LHCN-M2 (cell line): ENCODE results near the gene S100A7A. TPM values are rescaled to one million over a fixed set of nuclear protein-coding genes. Genes with fewer than 3 reads are reported as not detected.

Experiments used
- DNase-seq: peaks from one replicate; pipeline ENCODE4 v3.0.0-alpha.2; 2012; ENCODE audit warnings: low read depth
- polyA plus RNA-seq: library from polyadenylated mRNA; unstranded; fragments of >200 nt; gene quantifications from one replicate; pipeline ENCODE4 v1.2.1, GENCODE V29; 2012; ENCODE audit warnings: missing spikeins
- total RNA-seq: library from RNA; depleted of rRNA; stranded (reverse); fragments of >200 nt; gene quantifications from 2 replicates; pipeline ENCODE4 v1.2.3, GENCODE V29; 2014; rRNA removed

Gene S100A7A
- not detected in 2 replicates for total RNA-seq
- polyA plus RNA-seq: not detected

DNA sequence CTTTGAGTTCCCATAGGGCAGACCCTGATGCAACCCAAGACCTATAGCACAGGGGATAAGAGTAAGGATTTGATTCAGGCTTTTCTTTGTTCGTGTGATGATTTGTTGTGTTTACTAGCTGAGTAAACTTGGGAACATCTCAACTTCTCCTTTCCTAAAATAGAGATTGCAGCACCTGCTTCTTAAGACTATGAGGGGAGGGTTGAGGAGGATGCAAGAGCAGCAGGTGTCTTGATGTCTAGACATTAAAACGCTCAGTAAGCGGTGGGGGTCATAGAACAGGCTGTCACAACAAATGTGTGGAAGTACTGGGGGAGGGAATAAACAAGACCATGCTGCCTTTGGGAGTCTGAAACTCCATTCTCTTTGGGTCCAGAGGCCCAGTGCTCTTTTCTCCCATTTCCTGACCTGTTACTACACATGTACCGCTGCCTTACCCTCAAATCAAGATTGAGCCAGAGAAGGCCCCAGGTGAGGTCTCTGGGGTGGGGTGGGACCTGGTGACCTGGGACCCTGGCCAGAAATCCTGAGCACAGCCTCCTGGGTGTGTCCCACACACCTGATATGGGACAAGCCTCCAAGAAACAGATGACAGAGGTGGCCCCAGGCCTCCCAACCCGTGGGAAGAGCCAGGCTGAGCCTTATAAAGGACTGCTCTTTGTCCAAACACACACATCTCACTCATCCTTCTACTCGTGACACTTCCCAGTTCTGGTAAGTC, at the start of gene S100A7A:
TSS of gene S100A7A (plus strand) at position 671 of the 721 bp plus-strand sequence. CDS start 1,563 bp downstream, outside the sequence.
- no peak for DNase-seq

DNA sequence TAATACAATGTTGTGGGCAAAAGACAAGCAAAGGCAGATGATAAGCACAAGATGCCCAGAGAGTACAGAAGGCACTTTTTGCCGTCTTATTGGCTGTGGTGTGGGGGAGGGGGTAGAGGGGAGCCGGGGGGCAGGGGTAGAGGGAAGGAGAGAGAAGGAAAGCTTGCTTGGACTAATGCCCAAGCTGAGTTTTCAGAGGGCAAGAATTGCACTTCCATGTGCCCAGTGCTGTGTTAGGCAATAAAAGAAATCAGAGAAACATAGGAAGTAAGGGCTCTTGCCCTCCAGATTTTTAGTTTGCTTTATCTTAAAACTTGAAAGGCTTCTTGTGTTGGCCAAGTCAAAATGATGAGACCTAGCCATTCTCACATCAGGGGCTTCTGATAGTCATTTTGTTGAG, 49.2 kb upstream of the S100A7A start:
- no peak for DNase-seq

DNA sequence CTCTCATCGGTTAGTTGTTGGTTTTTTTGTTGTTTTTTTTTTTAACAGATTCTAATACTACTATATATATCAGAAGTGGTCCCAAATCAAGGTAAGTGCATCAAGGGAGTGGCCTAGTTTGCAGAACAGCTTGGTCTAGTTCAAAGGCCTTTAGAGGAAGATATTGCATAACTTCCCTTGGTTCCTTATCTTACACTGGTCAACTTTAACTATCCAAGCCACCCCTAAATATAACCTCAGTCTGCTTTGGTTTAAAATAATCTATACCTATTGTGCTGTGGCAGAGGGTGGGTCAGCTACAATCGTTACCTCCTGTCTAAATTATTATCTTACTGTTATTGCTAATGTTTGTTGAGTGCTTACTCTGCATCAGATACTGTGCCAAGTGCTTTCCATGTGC, 47.8 kb upstream of the S100A7A start:
- no peak for DNase-seq

DNA sequence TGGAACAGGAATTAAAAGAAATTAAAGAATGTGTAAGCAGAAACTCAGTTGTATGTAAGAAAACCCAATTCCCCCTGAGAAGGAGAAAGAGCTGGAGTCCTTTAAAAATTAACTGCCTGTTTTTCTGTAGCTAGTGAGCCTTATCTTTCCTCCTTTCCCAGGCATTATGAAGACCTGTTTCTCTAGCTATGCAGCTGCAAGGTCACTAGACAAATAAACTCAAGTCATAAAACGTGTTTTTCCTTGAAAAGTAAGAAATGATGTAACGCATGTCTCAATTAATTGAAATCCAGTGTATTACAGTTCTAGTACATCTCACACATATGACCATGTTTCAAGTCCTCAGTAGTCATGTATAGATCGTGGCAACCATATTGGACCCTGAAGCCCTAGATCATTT, 46.2 kb upstream of the S100A7A start:
- no peak for DNase-seq

DNA sequence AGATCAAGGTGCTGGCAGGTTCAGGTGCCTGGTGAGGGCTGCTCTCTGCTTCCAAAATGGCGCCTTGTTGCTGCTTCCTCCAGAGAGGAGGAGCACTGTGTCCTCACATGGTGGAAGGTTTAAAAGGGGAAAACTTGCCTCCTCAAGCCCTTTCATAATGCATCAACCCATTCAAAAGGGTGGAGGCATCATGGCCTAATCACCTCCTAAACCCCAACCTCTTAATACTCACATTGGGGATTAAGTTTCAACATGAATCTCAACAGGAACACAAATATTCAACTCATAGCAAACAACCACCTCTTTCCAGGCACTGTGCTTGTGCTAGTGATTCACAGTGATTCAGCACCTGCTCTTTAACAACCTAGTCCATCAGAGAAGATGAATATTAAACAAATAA, 45.1 kb upstream of the S100A7A start:
- DNase-seq: no peak

DNA sequence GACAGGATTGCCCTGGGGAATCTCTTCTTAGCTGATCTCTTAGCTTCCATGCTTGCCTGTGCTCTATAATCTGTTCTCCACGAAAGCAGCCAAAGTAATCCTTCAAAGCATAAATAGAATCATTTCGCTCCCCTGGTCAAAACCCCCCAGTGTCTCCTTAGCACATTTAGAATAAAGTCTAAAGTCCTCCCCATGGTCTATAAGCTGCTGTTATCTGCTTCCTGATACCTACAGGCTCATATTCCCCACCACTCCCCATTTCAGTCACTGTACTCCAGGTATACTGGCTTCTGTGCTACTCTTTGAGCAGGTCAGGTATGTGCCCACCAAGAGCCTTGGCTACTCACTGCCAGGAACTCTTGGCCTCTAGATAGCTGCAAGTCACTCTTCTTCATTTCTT, 43.7 kb upstream of the S100A7A start:
- no peak for DNase-seq

DNA sequence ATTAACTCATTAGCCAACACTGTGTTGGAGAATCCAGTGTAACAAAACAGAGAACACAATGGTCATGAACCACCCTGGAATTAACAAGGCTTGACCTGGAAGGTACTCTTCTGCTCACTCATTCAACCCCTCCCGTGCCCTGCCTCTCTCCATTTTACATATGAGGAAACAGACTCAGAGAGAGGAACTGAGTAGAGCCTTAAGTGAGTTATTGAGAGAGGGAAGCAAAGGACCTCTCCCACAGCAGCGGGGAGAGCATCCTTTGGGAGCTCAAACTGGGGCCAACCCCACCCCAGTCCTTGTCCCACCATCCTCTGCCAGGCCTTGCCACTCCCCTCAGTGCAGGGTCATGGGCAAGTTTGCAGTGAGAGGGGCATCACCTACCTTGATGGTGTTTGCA, 42.2 kb upstream of the S100A7A start:
- no peak for DNase-seq

DNA sequence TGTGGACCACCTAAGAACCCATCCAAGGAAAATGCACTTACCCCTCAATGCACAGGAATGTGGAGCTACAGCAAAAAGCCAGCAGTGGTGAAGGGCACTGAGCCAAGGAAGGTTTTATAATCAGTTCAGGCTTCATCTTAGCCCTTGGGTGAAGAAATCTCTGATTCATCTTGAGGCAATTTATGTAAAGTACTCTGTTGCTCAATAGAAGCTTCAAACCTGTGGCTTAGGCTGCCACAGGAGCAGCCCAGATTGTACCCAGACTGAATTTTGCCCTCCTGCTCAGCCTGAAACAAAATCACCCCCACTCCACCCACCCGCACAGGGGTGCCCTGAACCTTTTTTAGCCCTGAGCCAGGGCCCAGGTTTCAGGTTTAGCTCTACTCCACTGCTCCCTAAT, 40.8 kb upstream of the S100A7A start, which contains the start of gene S100A12:
TSS of gene S100A12 (minus strand) at position 111 of the 400 bp plus-strand sequence. CDS start 1,029 bp downstream, outside the sequence.
- peak; percentile 57 for DNase-seq

DNA sequence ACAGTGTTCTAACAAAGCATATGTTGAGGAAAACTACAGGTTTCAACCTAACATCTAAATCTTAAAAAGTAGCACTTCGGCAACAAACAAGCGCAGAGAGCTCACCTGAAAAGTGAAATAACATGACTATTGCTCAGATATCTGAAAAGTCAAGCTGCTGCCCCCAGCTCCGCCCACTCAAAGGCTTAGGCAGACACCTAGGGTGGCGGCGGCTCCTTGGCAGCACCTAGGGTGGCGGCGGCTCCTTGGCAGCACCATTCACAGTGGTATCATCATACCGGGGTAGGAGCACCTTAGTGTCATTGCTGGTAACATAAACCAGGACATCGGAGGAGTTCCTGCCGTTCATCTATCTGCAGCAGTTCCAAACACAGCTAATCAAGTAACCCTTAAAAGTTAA, 36.7 kb upstream of the S100A7A start:
- DNase-seq: no peak

DNA sequence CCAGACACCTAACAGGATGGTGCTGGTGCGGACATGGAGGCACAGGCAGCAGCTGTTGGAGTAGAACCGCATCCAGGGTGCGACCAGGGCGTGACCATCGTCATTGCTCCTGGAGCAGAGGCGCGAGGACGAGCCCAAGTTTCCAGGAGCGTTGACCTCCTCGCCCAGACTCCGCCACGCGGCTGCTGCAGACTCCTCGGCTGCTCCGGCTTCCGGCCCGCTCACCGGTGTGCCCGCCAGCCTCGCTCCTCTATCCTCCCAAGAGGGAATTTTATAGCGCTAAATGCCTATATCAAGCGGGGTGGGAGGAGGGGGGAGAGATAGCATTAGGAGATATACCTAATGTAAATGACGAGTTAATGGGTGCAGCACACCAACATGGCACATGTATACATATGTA, 35.6 kb upstream of the S100A7A start:
- no peak for DNase-seq

DNA sequence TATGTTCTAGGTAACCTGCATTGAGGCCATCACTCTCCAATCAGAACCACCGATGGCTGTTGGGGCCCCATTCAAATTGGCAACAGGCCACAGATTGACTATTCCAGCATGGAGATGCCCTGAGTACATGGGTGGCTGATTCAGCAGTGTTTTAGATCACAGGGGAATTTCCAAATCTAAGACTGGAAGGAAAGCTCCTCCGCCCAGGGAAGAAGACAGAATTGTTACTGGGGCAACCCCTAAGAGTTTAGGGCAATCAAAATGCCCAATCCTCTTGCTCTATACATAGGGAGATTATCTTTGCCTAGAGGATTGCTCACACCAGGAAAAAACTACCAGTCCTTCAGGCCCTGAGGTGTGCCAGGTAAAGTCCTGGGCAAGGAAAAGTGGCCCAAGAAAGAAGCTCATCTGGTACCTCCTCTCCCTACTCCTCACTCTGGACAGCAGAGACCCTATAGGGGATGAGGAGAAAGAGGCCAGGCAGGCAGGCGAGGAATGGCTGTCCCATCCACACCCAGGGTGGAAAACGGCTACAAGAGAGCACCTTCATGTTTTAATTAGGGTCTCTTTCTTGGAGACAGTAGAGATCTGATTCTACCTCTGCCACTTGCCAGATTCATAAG, 31.3 kb upstream of the S100A7A start:
- DNase-seq: no peak

DNA sequence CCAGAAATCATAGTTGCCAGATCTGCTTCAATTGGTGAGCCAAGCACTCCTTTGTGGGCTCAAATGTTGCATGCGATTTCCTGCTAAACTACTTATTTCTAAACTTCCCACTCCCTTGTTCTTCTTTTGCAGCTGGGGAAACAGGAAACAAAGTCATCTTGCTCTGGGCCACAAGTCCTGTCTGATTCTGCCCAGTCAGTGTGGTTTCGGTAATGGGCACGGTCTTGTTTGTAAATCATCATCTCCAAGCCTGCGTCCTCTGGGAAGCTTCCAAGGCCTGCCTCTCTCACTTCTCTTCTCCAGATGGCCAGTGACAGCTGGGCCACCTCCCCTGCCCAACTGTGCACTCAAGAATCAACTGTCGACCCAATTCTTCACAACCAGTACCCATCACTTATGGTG, 29.8 kb upstream of the S100A7A start:
- no peak for DNase-seq

DNA sequence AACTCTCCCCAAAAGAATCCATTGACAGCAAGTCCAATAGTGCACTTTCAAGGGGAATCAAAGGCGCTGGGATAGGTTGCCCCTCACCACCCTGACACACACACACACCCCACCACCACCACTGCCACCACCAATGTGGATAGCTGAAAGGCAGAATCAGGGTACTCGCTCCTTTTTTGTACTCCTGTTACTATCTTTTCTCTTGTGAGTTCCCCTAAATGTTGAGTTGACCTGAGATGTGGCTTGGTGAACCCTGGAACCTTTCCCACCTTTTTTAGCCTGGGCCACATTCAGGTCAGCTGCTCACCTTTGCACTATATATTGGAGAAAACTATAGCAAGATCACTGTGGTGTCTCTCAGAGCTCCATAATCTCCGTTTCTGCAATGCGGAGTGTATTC, 29.3 kb upstream of the S100A7A start:
- no peak for DNase-seq

DNA sequence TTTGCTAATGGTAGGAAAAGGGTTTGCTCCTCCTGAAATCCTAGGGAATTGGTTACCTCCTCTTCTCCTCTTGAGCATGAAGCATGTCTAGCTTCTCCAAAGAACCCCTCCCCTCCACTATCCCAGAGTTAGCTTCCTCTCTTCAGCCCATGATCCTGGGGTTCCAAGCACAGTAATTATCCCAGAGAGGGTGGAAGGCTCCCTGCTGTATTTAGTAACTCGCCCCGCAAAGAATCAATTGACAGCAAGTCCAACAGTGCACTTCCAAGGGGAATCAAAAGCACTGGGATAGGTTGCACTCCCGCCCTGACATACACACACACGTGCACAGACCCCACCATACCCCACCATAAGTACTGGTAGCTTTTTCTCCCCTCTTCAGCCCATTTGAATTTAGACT, 28.5 kb upstream of the S100A7A start:
- no peak for DNase-seq

DNA sequence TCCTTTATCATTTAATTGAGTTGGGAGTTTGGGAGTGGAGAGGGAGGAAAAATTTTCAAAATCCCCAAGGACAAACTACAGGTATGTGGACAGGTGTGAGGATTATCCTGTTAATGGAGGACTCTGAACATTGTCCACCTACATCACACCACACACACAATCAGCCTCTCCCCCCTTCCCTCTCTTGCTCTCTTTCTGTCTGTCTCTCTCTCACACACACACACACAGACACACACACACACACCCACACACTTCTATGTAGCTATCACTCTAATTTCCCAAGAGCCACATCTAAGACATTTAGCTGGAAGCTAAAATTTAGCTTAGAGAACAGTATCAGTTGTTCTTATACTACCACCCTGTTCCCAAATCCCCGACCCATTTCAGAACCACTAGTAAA, 26.9 kb upstream of the S100A7A start:
- no peak for DNase-seq

DNA sequence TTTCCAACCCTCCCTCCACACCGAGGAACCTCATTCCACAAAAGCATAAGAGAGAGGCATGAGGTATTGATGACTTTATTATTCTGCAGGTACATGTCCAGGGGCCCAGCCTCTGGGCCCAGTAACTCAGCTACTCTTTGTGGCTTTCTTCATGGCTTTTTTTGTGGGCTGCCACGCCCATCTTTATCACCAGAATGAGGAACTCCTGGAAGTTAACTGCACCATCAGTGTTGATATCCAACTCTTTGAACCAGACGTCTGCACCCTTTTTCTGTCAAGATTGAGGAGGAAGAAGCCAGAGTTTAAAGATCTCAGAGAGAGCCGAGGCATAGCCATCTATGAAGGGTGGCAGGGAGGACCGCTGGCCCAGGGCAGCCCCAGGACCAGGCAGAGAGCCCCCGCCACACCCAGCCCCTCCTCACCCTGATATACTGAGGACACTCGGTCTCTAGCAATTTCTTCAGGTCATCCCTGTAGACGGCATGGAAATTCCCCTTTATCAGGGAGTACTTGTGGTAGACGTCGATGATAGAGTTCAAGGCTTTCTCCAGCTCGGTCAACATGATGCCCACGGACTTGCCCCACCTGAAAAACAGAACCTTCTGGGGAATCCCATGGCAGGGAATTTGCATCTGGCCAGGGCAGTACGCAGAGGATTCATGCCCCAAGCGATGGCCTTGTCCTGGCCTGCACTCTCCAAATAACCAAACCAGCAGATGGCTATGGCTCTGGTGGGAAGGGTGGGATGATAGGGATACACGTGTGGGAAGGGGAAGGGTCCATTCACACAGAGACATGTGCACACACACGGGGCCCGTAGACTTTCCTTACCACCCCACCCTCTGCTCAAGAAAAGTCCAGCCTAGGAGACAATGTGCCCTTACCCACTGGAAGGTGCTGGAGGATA, 26.1 kb upstream of the S100A7A start:
- DNase-seq: no peak

DNA sequence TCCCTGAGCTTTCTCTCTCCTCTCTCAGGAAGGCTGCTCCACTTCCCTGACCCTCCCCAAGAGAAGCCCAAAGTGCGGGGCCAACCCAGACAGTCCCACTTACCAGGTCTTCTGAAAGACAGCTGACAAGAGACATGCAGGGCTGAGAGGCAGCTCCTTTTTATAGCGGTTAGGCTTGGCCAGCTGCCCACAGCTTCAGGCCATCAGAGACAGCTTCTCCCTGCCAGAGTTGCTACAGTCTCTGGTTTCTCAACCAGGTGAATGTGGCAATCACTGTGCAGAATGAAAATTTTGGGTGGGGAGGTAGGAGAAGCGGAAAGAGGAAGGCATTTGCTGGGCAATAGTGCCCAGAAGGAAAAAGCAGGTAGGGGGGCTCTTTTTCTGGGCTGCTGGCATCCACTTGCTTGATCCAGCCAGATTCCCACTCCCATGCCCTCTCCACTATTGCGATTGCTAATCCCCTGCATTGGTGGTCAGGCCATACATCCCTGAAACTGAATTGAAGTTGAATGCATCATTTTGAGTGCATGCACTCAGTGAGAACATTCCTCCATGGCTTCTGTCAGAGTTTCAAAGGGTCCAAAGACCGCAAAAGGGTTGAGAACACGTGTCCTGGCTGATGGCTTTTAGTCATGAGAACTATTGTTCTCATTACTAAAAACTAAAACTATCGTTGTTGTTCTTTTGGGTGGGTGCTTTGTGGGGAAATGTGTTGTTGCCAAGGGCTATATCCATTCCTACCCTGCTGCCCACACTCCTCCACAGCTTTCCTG, 25.2 kb upstream of the S100A7A start, which contains the start of gene S100A8:
TSS of gene S100A8 (minus strand) at position 136 of the 773 bp plus-strand sequence. CDS start 538 bp downstream, outside the sequence.
- no peak for DNase-seq

DNA sequence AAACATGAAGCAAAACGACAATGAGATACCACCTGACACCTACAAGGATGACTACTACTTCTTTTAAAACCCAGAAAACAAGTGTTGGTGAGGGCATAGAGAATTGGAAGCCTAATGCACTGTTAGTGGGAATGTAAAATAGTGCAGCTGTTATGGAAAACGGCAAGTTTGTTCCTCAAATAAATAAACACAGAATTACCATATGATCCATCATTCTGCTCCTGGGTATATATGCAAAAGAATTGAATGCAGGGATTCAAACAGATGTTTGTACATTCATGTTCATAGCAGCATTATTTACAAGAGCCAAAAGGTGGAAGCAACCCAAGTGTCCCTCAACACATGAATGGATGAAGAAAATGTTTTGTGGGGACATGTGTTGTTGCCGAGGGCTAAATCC, 24.1 kb upstream of the S100A7A start:
- no peak for DNase-seq

DNA sequence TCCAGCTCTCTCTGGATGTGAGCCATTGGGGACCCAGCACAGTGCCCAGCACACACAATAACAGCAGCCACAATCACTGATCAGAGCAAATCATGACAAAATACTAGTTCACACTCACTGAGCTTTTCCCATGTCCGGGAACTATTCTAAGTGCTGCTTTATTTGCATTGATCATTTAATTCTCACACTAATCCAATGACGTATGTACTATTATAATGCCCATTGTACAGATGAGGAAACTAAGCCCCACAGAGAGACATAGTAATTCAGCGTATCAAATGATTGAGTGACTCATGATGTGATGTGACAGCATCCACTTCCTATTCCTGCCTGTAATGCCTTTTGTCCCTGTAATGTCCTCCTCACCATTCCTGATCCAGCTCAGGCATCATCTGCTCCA, 23.5 kb upstream of the S100A7A start:
- DNase-seq: no peak

DNA sequence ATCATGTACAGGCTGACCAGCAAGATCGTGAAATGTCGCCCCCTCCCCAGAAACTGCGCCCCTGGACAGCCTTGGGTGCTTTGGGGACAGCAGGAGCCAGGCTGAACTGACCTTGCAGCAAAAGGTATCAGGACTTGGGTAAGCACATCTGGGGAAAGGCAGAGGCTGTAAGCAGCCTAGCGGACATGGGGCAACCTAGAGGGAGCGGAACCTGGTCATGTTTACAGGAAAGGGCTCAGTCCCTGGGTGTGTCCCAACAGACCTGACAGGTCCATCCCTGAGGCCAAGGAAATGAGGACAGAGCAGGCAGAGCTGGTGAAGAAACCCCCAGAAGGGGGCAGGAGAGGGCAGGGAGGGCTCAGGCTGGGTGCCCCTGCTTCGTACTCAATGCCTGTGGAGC, 22.4 kb upstream of the S100A7A start:
- no peak for DNase-seq

DNA sequence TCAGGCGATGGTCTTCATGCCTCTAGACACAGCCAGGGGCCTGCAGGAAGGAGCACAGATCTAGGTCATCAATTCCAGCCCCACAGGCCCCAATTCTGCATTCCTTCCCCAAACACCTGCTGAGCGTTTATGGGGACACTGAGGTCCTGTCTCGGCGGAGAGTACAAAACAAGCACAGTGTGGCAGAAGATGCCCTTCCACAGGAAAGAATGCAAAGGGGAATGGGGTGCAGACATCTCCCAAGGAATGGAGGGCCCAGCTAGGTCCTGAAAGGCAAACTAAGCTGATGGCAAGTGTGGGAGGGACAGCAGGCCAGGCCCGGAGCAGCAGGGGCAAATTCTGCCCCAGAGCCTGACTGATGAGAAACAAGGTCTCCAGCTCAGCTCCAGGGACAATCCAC, 21.9 kb upstream of the S100A7A start:
- no peak for DNase-seq
